Measurements from ENCODE around the gene NEK4. TPM values are rescaled to one million over a fixed set of nuclear protein-coding genes. Genes with fewer than 3 reads are reported as not detected.

Gene NEK4
- total RNA-seq, 1 experiment from 2014 or later: 22.0 TPM

DNA sequence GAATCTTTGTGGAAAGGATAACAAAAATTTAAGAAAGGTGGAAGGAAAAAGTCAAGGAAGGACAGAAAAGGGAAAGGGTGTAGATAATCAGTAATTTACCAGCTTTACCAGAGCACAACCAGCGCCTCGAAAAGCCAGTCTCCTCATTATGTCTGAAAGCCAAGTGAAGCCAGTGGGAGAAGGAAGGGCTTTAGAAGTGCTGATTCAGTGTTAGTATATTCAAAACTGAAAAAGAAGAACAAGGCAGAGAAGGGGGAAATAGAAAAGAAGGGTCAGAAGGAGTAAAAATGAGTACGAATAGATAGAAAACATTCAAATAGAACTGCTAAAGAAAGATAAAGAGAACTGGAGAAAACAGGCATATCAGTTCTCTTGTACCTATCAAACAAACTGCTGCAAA lies 89.1 kb downstream of the NEK4 start:
- no peak for DNase-seq (ENCODE audit: low spot score)
- BruUV-seq (replicated peaks): no TSS peak
- ChIA-PET POLR2A (ENCODE audit: low non-redundant PET) (no interaction called here), CTCF (no interaction called here)
- TF ChIP-seq EZH2 (IDR thresholded peaks at IDR 0.05; ENCODE audit: borderline replicate concordance, low read depth, low read length, poor library complexity, severe bottlenecking): no peak
- TF ChIP-seq, protein P1, sequence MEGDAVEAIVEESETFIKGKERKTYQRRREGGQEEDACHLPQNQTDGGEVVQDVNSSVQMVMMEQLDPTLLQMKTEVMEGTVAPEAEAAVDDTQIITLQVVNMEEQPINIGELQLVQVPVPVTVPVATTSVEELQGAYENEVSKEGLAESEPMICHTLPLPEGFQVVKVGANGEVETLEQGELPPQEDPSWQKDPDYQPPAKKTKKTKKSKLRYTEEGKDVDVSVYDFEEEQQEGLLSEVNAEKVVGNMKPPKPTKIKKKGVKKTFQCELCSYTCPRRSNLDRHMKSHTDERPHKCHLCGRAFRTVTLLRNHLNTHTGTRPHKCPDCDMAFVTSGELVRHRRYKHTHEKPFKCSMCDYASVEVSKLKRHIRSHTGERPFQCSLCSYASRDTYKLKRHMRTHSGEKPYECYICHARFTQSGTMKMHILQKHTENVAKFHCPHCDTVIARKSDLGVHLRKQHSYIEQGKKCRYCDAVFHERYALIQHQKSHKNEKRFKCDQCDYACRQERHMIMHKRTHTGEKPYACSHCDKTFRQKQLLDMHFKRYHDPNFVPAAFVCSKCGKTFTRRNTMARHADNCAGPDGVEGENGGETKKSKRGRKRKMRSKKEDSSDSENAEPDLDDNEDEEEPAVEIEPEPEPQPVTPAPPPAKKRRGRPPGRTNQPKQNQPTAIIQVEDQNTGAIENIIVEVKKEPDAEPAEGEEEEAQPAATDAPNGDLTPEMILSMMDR (conservative IDR thresholded peaks at IDR 0.05; ENCODE audit: low read depth, low read length): no peak
- intact Hi-C loops (cut with micrococcal nuclease; ENCODE audit: unreplicated experiment): no loop called here
- Histone ChIP-seq H3K9me3 (ENCODE audit: low read depth, low read length, poor library complexity, severe bottlenecking) (no peaks in the 10 kb centered on the region), H3K36me3 (ENCODE audit: insufficient read depth, low read length, poor library complexity, severe bottlenecking) (peaks cover 21% of the 10 kb centered on the region), H3K4me3 (ENCODE audit: low read depth, low read length, poor library complexity, severe bottlenecking) (no peak overlapping the region), H3K4me1 (ENCODE audit: insufficient read depth, low read length, poor library complexity, severe bottlenecking) (peaks cover 7% of the 10 kb centered on the region), H3K27me3 (replicated peaks; ENCODE audit: insufficient read depth, low read depth, low read length, poor library complexity) (no peaks in the 10 kb centered on the region), H3K27ac (ENCODE audit: low read depth, low read length, poor library complexity, severe bottlenecking) (peak overlapping the region; percentile 30)

DNA sequence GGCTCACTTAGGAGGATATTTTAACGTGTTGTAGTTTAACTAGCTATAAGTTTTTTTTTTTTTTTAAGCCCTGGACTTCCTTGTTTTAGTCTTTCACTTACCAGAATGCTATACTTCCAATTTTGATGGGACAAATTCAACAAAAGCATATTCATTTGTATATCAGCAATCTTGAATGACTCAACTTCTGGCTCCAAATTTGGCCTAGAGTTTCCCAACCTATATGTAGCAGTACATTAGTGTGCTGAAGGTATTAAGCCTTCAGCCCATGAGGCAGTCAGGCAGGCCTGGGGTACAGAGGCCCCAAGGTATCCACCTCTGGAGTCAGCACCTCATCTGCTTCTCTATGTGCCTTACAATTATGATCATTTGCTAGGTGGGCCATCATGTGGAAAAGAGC lies 90.9 kb downstream of the NEK4 start:
- CTCF ChIA-PET: no interaction called here
- POLR2A ChIA-PET (ENCODE audit: low non-redundant PET): no interaction called here
- Histone ChIP-seq H3K27me3 (replicated peaks; ENCODE audit: insufficient read depth, low read depth, low read length, poor library complexity) (no peaks in the 10 kb centered on the region), H3K27ac (ENCODE audit: low read depth, low read length, poor library complexity, severe bottlenecking) (peak overlapping the region; percentile 68), H3K9me3 (ENCODE audit: low read depth, low read length, poor library complexity, severe bottlenecking) (no peaks in the 10 kb centered on the region), H3K4me3 (ENCODE audit: low read depth, low read length, poor library complexity, severe bottlenecking) (no peak overlapping the region), H3K36me3 (ENCODE audit: insufficient read depth, low read length, poor library complexity, severe bottlenecking) (peaks cover 26% of the 10 kb centered on the region), H3K4me1 (ENCODE audit: insufficient read depth, low read length, poor library complexity, severe bottlenecking) (peaks cover 7% of the 10 kb centered on the region)
- BruUV-seq (replicated peaks): no TSS peak
- no peak for DNase-seq (ENCODE audit: low spot score)
- TF ChIP-seq, protein P1 (conservative IDR thresholded peaks at IDR 0.05; ENCODE audit: low read depth, low read length): no peak
- TF ChIP-seq EZH2 (IDR thresholded peaks at IDR 0.05; ENCODE audit: borderline replicate concordance, low read depth, low read length, poor library complexity, severe bottlenecking): no peak
- intact Hi-C loops (cut with micrococcal nuclease; ENCODE audit: unreplicated experiment): no loop called here

- Histone ChIP-seq H3K36me3 (ENCODE audit: insufficient read depth, low read length, poor library complexity, severe bottlenecking) (peaks cover 27% of the 10 kb centered on the region), H3K4me1 (ENCODE audit: insufficient read depth, low read length, poor library complexity, severe bottlenecking) (peaks cover 7% of the 10 kb centered on the region), H3K4me3 (ENCODE audit: low read depth, low read length, poor library complexity, severe bottlenecking) (no peak overlapping the region), H3K27ac (ENCODE audit: low read depth, low read length, poor library complexity, severe bottlenecking) (peak overlapping the region; percentile 68), H3K27me3 (replicated peaks; ENCODE audit: insufficient read depth, low read depth, low read length, poor library complexity) (no peaks in the 10 kb centered on the region), H3K9me3 (ENCODE audit: low read depth, low read length, poor library complexity, severe bottlenecking) (no peaks in the 10 kb centered on the region)
- no TSS peak for BruUV-seq (replicated peaks)
- TF ChIP-seq, protein P1 (conservative IDR thresholded peaks at IDR 0.05; ENCODE audit: low read depth, low read length): no peak
- TF ChIP-seq EZH2 (IDR thresholded peaks at IDR 0.05; ENCODE audit: borderline replicate concordance, low read depth, low read length, poor library complexity, severe bottlenecking): no peak
- intact Hi-C loops (cut with micrococcal nuclease; ENCODE audit: unreplicated experiment): no loop called here
- ChIA-PET CTCF (no interaction called here), POLR2A (ENCODE audit: low non-redundant PET) (no interaction called here)
- DNase-seq (ENCODE audit: low spot score): peak; percentile 1
Observed at GRCh38 chr3:52679199-52679538, 91.6 kb downstream of the NEK4 start.
